NCI-H1048 (cell line): Measurements from ENCODE around the gene PPP1R36.
"Not testable (repeated sequence)": the region's sequence is repeated elsewhere in the genome, so short reads cannot be mapped to it uniquely, and the experiment has no call there.

ENCODE experiments used
- DNase-seq: peaks from one replicate; lab custom pipeline; 2025; lab: John Stamatoyannopoulos, UW

PPP1R36 gene

GRCh38 chr14:64549791-64550620, at the start of gene PPP1R36:
PPP1R36 (plus strand) TSS chr14:64549961; CDS start chr14:64549998, 37 bp downstream.
- no peak for DNase-seq

- no peak for DNase-seq
These were observed 49.7 kb upstream of the PPP1R36 start for GRCh38 chr14:64500088-64500487.

GRCh38 chr14:64501411-64502171, 48.2 kb upstream of the PPP1R36 start:
- DNase-seq: peak; percentile 54

GRCh38 chr14:64502456-64502855, 47.3 kb upstream of the PPP1R36 start:
- no peak for DNase-seq

- no peak for DNase-seq
These were observed 46.8 kb upstream of the PPP1R36 start for GRCh38 chr14:64502887-64503433.

- DNase-seq: peak; percentile 76
These were observed 46.1 kb upstream of the PPP1R36 start, which contains the start of gene ZBTB25 for GRCh38 chr14:64503434-64504309. ZBTB25 (minus strand) TSS chr14:64503838; CDS start chr14:64490533, 13,305 bp downstream.

GRCh38 chr14:64504310-64504896, 45.4 kb upstream of the PPP1R36 start, which contains the start of gene ZBTB1:
ZBTB1 (plus strand) TSS chr14:64504770; CDS start chr14:64521505, 16,735 bp downstream.
- peak; percentile 34 for DNase-seq

- peak; percentile 78 for DNase-seq
These were observed 44.6 kb upstream of the PPP1R36 start for GRCh38 chr14:64504897-64505794.

GRCh38 chr14:64506721-64507120, 43.0 kb upstream of the PPP1R36 start:
- no peak for DNase-seq

GRCh38 chr14:64507376-64508156, 42.2 kb upstream of the PPP1R36 start:
- DNase-seq: no peak

GRCh38 chr14:64508215-64508776, 41.5 kb upstream of the PPP1R36 start:
- DNase-seq: no peak

GRCh38 chr14:64509036-64509435, 40.7 kb upstream of the PPP1R36 start:
- DNase-seq: no peak

GRCh38 chr14:64510825-64511671, 38.7 kb upstream of the PPP1R36 start:
- DNase-seq: peak; percentile 2

GRCh38 chr14:64513271-64513670, 36.5 kb upstream of the PPP1R36 start:
- no peak for DNase-seq

GRCh38 chr14:64515053-64515452, 34.7 kb upstream of the PPP1R36 start:
- DNase-seq: no peak

GRCh38 chr14:64516969-64517368, 32.8 kb upstream of the PPP1R36 start:
- no peak for DNase-seq

GRCh38 chr14:64517667-64518066, 32.1 kb upstream of the PPP1R36 start:
- not testable (repeated sequence) for DNase-seq

GRCh38 chr14:64518229-64518628, 31.5 kb upstream of the PPP1R36 start:
- DNase-seq: no peak
